Right lobe of liver (tissue), 4 donors: ENCODE measurements around the gene BEST4.
"Not testable (repeated sequence)": the region's sequence is repeated elsewhere in the genome, so short reads cannot be mapped to it uniquely, and the experiment has no call there.

ENCODE experiments used
- POLR2A ChIP-seq: fragments of 450-650 bp; IDR thresholded peaks from one replicate; pipeline ENCODE4 v1.6.1; 2017; ENCODE audit warnings: antibody characterized with exemption, mild to moderate bottlenecking
- TF ChIP-seq, protein P1 (sequence below), 4 donors: fragments of 200-600 bp in 3 of 4; fragments of 450-650 bp in 1 of 4; IDR thresholded peaks; one replicate each; pipeline versions ENCODE4 v1.5.1 to v1.8.0; 2016 to 2022; ENCODE audit warnings: antibody characterized with exemption in 4 of 4, mild to moderate bottlenecking in 2 of 4
- donor health status: DM: no; HTN: no; CAD: no.
- donor health status: DM: no; HTN: no; CAD: no.
- donor health status: DM: no; HTN: yes; CAD: no.

DNA sequence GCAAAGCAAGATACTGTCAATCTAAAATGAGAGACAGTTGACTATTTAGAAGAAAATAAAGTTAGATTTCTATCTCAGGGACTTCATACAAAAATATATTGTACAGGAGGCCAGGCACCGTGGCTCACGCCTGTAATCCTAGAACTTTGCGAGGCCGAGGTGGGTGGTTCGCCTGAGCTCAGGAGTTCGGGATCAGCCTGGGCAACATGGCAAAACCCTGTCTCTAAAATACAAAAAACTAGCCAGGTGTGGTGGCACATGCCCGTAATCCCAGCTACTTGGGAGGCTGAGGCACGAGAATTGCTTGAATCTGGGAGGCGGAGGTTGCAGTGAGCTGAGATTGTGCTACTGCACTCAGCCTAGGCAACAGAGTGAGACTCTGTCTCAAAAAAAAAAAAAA is 28.0 kb upstream of the BEST4 start:
- TF ChIP-seq, protein P1, sequence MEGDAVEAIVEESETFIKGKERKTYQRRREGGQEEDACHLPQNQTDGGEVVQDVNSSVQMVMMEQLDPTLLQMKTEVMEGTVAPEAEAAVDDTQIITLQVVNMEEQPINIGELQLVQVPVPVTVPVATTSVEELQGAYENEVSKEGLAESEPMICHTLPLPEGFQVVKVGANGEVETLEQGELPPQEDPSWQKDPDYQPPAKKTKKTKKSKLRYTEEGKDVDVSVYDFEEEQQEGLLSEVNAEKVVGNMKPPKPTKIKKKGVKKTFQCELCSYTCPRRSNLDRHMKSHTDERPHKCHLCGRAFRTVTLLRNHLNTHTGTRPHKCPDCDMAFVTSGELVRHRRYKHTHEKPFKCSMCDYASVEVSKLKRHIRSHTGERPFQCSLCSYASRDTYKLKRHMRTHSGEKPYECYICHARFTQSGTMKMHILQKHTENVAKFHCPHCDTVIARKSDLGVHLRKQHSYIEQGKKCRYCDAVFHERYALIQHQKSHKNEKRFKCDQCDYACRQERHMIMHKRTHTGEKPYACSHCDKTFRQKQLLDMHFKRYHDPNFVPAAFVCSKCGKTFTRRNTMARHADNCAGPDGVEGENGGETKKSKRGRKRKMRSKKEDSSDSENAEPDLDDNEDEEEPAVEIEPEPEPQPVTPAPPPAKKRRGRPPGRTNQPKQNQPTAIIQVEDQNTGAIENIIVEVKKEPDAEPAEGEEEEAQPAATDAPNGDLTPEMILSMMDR (IDR thresholded peaks at IDR 0.05): not testable (repeated sequence)
- not testable (repeated sequence) for TF ChIP-seq POLR2A
